ENCODE measurements around the gene WNT7A. TPM values are rescaled to one million over a fixed set of nuclear protein-coding genes. Genes with fewer than 3 reads are reported as not detected.

The WNT7A gene
- polyA plus RNA-seq, 1 of the 3 experiments (the other 2 are of a cell fraction): not detected

GRCh38 chr3:13788522-13789424, 91.1 kb downstream of the WNT7A start:
- Histone ChIP-seq H3K27ac (ENCODE audit: low read depth in 2 of 2, low read length in 1 of 2) (no peak overlapping the region), H3K9me3 (no peaks in the 10 kb centered on the region), H3K4me3 (ENCODE audit: low read depth in 2 of 2, low read length in 1 of 2) (no peak overlapping the region), H3K4me1 (ENCODE audit: control insufficient read depth in 1 of 2, insufficient read depth in 2 of 2, low read depth in 1 of 2, low read length in 1 of 2) (peaks cover 0 to 25% of the 10 kb centered on the region in 2 experiments; a peak in 2 of 4 replicates), H2AFZ (ENCODE audit: low read depth) (no peak overlapping the region), H3K9me2 (no peaks in the 10 kb centered on the region), H3K9ac (no peak overlapping the region), H3K79me2 (ENCODE audit: insufficient read depth) (no peaks in the 10 kb centered on the region), H3F3A (replicated peaks; ENCODE audit: insufficient read depth) (no peaks in the 10 kb centered on the region), H3K36me3 (replicated peaks in 1 of 2; ENCODE audit: control insufficient read depth in 1 of 2, insufficient read depth in 2 of 2, low read length in 1 of 2) (no peaks in the 10 kb centered on the region), H3K4me2 (no peak overlapping the region), H4K20me1 (ENCODE audit: insufficient read depth) (no peaks in the 10 kb centered on the region), H3K27me3 (ENCODE audit: insufficient read depth) (no peaks in the 10 kb centered on the region)
- ChIA-PET CTCF (interaction anchor here (1.1 to 1.7 kb wide), 2 partner anchors 92 to 96 kb away, joined by 4 to 7 read pairs; partner anchors contain the start of gene WNT7A), POLR2A (no interaction called here)
- 37% methylated on average over 6 of the region's 9 CpGs for WGBS (ENCODE audit: low lambda C conversion rate)
- DNase-seq: no peak
- TF ChIP-seq TEAD4 (IDR thresholded peaks at IDR 0.05; ENCODE audit: borderline replicate concordance, insufficient read depth) (no peak), EZH2phosphoT487 (IDR thresholded peaks at IDR 0.05; ENCODE audit: borderline replicate concordance, low read depth) (no peak), SIN3A (IDR thresholded peaks at IDR 0.05; ENCODE audit: borderline replicate concordance, low read depth, low read length) (no peak), GATA2 (CRISPR knock-in tag; IDR thresholded peaks at IDR 0.05) (no peak), MXI1 (IDR thresholded peaks at IDR 0.05; ENCODE audit: low read depth, low read length) (no peak), RAD21 (IDR thresholded peaks at IDR 0.05; ENCODE audit: low read length) (no peak), FOSL2 (IDR thresholded peaks at IDR 0.05; ENCODE audit: borderline replicate concordance, low read depth) (no peak), REST (IDR thresholded peaks at IDR 0.05; ENCODE audit: low read depth, low read length) (no peak)

GRCh38 chr3:13787533-13788132, 92.2 kb downstream of the WNT7A start:
- H3K4me2 ChIP-seq: no peak overlapping the region
- no peaks in the 10 kb centered on the region for H3K27me3 ChIP-seq (ENCODE audit: insufficient read depth)
- peaks cover 0 to 31% of the 10 kb centered on the region in 2 experiments; a peak in 2 of 4 replicates for H3K4me1 ChIP-seq (ENCODE audit: control insufficient read depth in 1 of 2, insufficient read depth in 2 of 2, low read depth in 1 of 2, low read length in 1 of 2)
- no peaks in the 10 kb centered on the region for H3K9me3 ChIP-seq
- WGBS (ENCODE audit: low lambda C conversion rate): 51% methylated on average over 12 of the region's 19 CpGs
- CTCF ChIA-PET: interaction anchor here (1.1 kb wide), 1 partner anchor 97 kb away, joined by 4 read pairs; no protein-coding TSS in a partner anchor
- no peak overlapping the region for H2AFZ ChIP-seq (ENCODE audit: low read depth)
- POLR2A ChIA-PET: no interaction called here
- TF ChIP-seq RAD21 (IDR thresholded peaks at IDR 0.05; ENCODE audit: low read length) (no peak), FOXJ3 (CRISPR knock-in tag; IDR thresholded peaks at IDR 0.05) (no peak), EP300 (IDR thresholded peaks at IDR 0.05; ENCODE audit: borderline replicate concordance in 1 of 2, low read depth in 1 of 2, low read length in 1 of 2) (no peak), EZH2phosphoT487 (IDR thresholded peaks at IDR 0.05; ENCODE audit: borderline replicate concordance, low read depth) (no peak), USF1 (IDR thresholded peaks at IDR 0.05; ENCODE audit: borderline replicate concordance, low read depth) (no peak), TCF12 (IDR thresholded peaks at IDR 0.05) (no peak), TAF1 (IDR thresholded peaks at IDR 0.05; ENCODE audit: borderline replicate concordance, low read depth, low read length) (no peak), POLR2AphosphoS5 (IDR thresholded peaks at IDR 0.05; ENCODE audit: low read depth, low read length) (no peak), CTCF (IDR thresholded peaks at IDR 0.05) (no peak)
- H4K20me1 ChIP-seq (ENCODE audit: insufficient read depth): no peaks in the 10 kb centered on the region
- H3K27ac ChIP-seq (ENCODE audit: low read depth in 2 of 2, low read length in 1 of 2): no peak overlapping the region
- H3K36me3 ChIP-seq (replicated peaks in 1 of 2; ENCODE audit: control insufficient read depth in 1 of 2, insufficient read depth in 2 of 2, low read length in 1 of 2): no peaks in the 10 kb centered on the region
- no peaks in the 10 kb centered on the region for H3K79me2 ChIP-seq (ENCODE audit: insufficient read depth)
- H3K4me3 ChIP-seq (ENCODE audit: low read depth in 2 of 2, low read length in 1 of 2): no peak overlapping the region
- no peak for DNase-seq
- H3K9ac ChIP-seq: no peak overlapping the region
- H3K9me2 ChIP-seq: no peaks in the 10 kb centered on the region
- H3F3A ChIP-seq (replicated peaks; ENCODE audit: insufficient read depth): no peaks in the 10 kb centered on the region

All from SK-N-SH (cell line).